Measurements from ENCODE around the gene CD83.
"Not testable (repeated sequence)": the region's sequence is repeated elsewhere in the genome, so short reads cannot be mapped to it uniquely, and the experiment has no call there.

The CD83 gene, protein sequence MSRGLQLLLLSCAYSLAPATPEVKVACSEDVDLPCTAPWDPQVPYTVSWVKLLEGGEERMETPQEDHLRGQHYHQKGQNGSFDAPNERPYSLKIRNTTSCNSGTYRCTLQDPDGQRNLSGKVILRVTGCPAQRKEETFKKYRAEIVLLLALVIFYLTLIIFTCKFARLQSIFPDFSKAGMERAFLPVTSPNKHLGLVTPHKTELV
- 11.2 to 262 (median 102) reads per million in 9 experiments for total RNA-seq

DNA sequence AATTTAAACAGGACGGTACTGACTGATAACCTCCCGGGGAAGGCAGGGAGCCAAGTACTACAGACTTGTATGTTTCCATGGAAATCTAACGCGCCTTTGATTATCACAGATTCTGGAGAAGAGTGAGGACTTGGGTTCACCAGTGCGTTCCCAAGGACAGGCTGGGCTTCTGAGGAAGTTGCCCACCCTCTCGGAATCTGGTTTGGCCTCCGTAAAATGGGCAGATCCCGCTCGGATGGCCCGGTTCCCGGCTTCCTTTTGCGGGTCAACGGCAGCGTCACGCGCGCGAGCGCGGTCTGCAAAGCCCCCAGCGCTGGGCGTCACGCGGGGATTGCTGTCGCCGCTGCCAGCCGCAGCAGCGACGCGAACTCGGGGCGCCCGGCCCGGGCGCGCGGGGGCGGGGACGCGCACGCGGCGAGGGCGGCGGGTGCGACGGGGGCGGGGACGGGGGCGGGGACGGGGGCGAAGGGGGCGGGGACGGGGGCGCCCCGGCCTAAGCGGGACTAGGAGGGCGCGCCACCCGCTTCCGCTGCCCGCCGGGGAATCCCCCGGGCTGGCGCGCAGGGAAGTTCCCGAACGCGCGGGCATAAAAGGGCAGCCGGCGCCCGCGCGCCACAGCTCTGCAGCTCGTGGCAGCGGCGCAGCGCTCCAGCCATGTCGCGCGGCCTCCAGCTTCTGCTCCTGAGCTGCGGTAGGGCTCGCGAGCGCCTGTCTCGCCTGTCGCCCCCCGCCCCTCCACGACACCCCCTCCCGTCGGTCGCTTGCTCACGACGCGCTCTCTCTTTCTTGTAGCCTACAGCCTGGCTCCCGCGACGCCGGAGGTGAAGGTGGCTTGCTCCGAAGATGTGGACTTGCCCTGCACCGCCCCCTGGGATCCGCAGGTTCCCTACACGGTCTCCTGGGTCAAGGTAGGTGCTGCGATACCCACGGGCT, at the start of gene CD83:
CD83 (plus strand) TSS at position 615 of the 933 bp plus-strand sequence; CDS start at position 655, 40 bp downstream.
- Mint-ChIP-seq H3K27ac (peak within 1 kb of the TSS; percentile 98 to 99), H3K27me3 (no peaks in the 10 kb centered on the region), H3K4me3 (peak within 1 kb of the TSS; percentile 97 to 99), H3K4me1 (ENCODE audit: low read depth in 2 of 2) (peaks cover 26 to 30% of the 10 kb centered on the region in 2 donors), H3K36me3 (ENCODE audit: insufficient read depth) (peaks cover 33% of the 10 kb centered on the region), H3K9me3 (no peaks in the 10 kb centered on the region)
- ATAC-seq (replicated peaks) (peak; percentile 93), DNase-seq (peak; percentile 78 to 87 (median 79))

GRCh38 chr6:14068133-14068532, 49.4 kb upstream of the CD83 start:
- Mint-ChIP-seq H3K9me3 (no peaks in the 10 kb centered on the region), H3K4me3 (no peak overlapping the region), H3K4me1 (ENCODE audit: low read depth in 2 of 2) (peaks cover 4 to 5% of the 10 kb centered on the region in 2 donors), H3K27ac (no peak overlapping the region), H3K36me3 (ENCODE audit: insufficient read depth) (peaks cover 3% of the 10 kb centered on the region), H3K27me3 (peaks cover 12 to 17% of the 10 kb centered on the region in 2 donors)
- DNase-seq: no peak
- ATAC-seq (replicated peaks): no peak

DNA sequence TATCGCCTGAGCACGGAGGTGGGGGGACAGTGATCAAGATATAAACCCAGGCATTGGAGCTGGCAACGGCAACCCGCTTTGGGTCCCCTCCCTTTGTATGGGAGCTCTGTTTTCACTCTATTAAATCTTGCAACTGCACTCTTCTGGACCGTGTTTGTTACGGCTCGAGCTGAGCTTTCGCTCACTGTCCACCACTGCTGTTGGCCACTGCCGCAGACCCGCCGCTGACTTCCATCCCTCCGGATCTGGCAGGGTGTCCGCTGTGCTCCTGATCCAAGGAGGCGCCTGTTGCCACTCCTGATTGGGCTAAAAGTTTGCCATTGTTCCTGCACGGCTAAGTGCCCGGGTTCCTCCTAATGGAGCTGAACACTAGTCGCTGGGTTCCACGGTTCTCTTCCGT, 48.9 kb upstream of the CD83 start:
- H3K27ac Mint-ChIP-seq: no peak overlapping the region
- DNase-seq (no peak), ATAC-seq (replicated peaks) (no peak)
- no peaks in the 10 kb centered on the region for H3K9me3 Mint-ChIP-seq
- H3K27me3 Mint-ChIP-seq: peaks cover 12 to 14% of the 10 kb centered on the region in 2 donors
- peaks cover 3% of the 10 kb centered on the region for H3K36me3 Mint-ChIP-seq (ENCODE audit: insufficient read depth)
- H3K4me1 Mint-ChIP-seq (ENCODE audit: low read depth in 2 of 2): peaks cover 4 to 5% of the 10 kb centered on the region in 2 donors
- no peak overlapping the region for H3K4me3 Mint-ChIP-seq

DNA sequence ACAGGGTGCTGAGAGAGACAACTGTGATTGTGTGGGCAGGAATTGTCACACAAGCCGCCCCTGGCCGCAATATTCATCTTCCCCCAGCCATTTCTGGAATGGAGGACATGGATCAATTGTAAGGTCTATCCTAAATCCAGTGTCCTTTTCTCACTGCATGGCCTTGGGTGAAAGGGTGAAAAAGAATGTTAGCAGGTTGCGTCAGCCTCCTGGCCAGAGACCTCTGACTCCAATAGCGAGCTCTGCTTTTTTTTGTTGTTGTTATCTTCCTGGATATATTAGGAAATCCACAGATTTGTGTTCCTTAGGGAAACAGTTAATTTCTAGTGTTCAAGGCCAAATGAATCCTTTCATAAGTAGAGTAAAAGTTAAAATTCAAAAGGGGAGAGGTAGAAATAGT, 47.1 kb upstream of the CD83 start:
- H3K36me3 Mint-ChIP-seq (ENCODE audit: insufficient read depth): peaks cover 3% of the 10 kb centered on the region
- DNase-seq: no peak
- no peak overlapping the region for H3K4me3 Mint-ChIP-seq
- no peak overlapping the region for H3K27ac Mint-ChIP-seq
- peaks cover 7 to 8% of the 10 kb centered on the region in 2 donors for H3K27me3 Mint-ChIP-seq
- ATAC-seq (replicated peaks): no peak
- peaks cover 17 to 20% of the 10 kb centered on the region in 2 donors for H3K4me1 Mint-ChIP-seq (ENCODE audit: low read depth in 2 of 2)
- no peaks in the 10 kb centered on the region for H3K9me3 Mint-ChIP-seq

DNA sequence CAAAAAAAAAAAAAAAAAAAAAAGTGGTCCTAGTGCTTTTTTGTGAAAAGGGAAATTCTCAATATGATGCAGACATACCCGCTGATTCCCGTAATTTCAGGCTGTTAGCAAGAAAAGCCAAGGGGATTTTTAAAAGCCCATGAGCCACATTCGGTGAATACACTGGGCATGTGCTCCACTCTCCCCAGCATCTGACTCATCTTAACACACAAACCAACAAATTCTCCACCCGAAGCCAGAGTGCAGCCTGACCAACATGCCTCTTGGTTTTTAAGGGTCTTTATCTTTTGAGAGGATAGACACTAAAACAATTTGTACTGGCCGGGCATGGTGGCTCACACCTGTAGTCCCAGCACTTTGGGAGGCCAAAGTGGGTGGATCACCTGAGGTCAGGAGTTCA, 45.5 kb upstream of the CD83 start:
- H3K9me3 Mint-ChIP-seq: no peaks in the 10 kb centered on the region
- ATAC-seq (replicated peaks): no peak
- no peak overlapping the region for H3K4me3 Mint-ChIP-seq
- no peaks in the 10 kb centered on the region for H3K27me3 Mint-ChIP-seq
- peaks cover 3% of the 10 kb centered on the region for H3K36me3 Mint-ChIP-seq (ENCODE audit: insufficient read depth)
- no peak overlapping the region for H3K27ac Mint-ChIP-seq
- no peak for DNase-seq
- H3K4me1 Mint-ChIP-seq (ENCODE audit: low read depth in 2 of 2): peaks cover 14 to 17% of the 10 kb centered on the region in 2 donors

DNA sequence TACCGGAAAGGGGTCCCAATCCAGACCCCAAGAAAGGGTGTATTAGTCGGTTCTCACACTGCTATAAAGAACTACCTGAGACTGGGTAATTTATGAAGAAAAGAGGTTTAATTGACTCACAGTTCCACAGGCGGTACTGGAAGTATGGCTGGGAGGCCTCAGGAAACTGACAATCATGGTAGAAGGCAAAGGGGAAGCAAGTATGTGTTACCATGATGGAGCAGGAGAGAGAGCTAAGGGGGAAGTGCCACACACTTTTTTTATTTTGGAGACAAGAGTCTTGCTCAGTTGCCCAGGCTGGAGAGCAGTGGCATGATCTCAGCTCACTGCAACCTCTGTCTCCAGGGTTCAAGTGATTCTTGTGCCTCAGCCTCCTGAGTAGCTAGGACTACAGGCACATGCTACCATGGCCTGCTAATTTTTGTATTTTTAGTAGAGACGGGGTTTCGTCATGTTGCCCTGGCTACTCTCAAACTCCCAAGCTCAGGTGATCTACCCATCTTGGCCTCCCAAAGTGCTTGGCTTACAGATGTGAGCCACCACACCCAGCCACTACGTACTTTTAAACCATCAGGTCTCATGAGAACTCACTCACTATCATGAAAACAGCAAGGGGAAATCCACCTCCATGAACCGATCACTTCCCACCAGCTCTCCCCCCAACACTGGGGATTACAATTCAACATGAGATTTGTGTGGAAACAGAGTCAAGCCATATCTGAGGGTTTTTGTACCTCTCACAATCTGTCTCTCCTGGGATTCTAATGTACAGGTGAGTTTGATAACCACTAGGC, 43.8 kb upstream of the CD83 start:
- not testable (repeated sequence) for DNase-seq; H3K27me3 Mint-ChIP-seq; H3K9me3 Mint-ChIP-seq; H3K36me3 Mint-ChIP-seq (ENCODE audit: insufficient read depth); ATAC-seq (replicated peaks)
- peaks cover 17 to 20% of the 10 kb centered on the region in 2 donors for H3K4me1 Mint-ChIP-seq (ENCODE audit: low read depth in 2 of 2)
- H3K27ac Mint-ChIP-seq: peak overlapping the region; percentile 93 to 94
- H3K4me3 Mint-ChIP-seq: peak overlapping the region; percentile 78 to 82

GRCh38 chr6:14074476-14075094, 43.0 kb upstream of the CD83 start:
- Mint-ChIP-seq H3K4me1 (ENCODE audit: low read depth in 2 of 2) (peaks cover 17 to 20% of the 10 kb centered on the region in 2 donors), H3K36me3 (ENCODE audit: insufficient read depth) (peaks cover 3% of the 10 kb centered on the region), H3K27me3 (peaks cover 0 to 5% of the 10 kb centered on the region in 2 donors), H3K9me3 (no peaks in the 10 kb centered on the region), H3K27ac (peak overlapping the region; percentile 93 to 94), H3K4me3 (peak overlapping the region; percentile 78 to 82)
- no peak for DNase-seq
- ATAC-seq (replicated peaks): peak; percentile 31

DNA sequence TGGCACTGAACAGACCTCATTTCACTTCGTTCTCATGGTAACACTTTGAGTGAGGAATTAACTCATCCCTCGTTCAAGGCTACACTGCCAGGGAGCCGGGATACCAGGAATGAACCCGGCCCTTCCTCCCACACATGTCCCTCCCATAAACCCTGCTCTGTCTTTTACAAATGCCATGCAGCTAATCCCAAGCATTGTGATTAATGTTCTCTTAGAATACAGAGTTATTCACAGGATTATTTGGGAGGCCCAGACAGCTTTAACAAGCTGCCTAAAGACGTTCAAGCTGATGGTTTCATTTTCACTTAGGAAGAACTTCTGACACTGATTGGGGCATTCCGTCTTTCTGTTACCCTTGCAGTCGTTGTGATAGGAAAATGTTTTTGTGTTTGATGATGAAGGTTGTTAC, 42.5 kb upstream of the CD83 start:
- peak overlapping the region; percentile 93 to 94 for H3K27ac Mint-ChIP-seq
- peak overlapping the region; percentile 78 to 82 for H3K4me3 Mint-ChIP-seq
- H3K9me3 Mint-ChIP-seq: no peaks in the 10 kb centered on the region
- DNase-seq (peak; percentile 14 to 26 (median 20)), ATAC-seq (replicated peaks) (peak; percentile 93)
- H3K4me1 Mint-ChIP-seq (ENCODE audit: low read depth in 2 of 2): peaks cover 17 to 20% of the 10 kb centered on the region in 2 donors
- H3K27me3 Mint-ChIP-seq: peaks cover 0 to 5% of the 10 kb centered on the region in 2 donors
- H3K36me3 Mint-ChIP-seq (ENCODE audit: insufficient read depth): peaks cover 3% of the 10 kb centered on the region

GRCh38 chr6:14077193-14077867, 40.2 kb upstream of the CD83 start:
- ATAC-seq (replicated peaks): no peak
- Mint-ChIP-seq H3K27me3 (peaks cover 0 to 5% of the 10 kb centered on the region in 2 donors), H3K9me3 (no peaks in the 10 kb centered on the region)

GRCh38 chr6:14079433-14079832, 38.1 kb upstream of the CD83 start:
- Mint-ChIP-seq H3K27me3 (peaks cover 0 to 5% of the 10 kb centered on the region in 2 donors), H3K36me3 (ENCODE audit: insufficient read depth) (no peaks in the 10 kb centered on the region), H3K9me3 (no peaks in the 10 kb centered on the region), H3K27ac (no peak overlapping the region), H3K4me3 (no peak overlapping the region), H3K4me1 (ENCODE audit: low read depth in 2 of 2) (peaks cover 11 to 14% of the 10 kb centered on the region in 2 donors)
- DNase-seq (no peak), ATAC-seq (replicated peaks) (no peak)

More at GRCh38 chr6:14077193-14077867, 40.2 kb upstream of the CD83 start:
- Mint-ChIP-seq H3K4me1 (ENCODE audit: low read depth in 2 of 2) (peaks cover 17 to 20% of the 10 kb centered on the region in 2 donors), H3K4me3 (no peak overlapping the region), H3K36me3 (ENCODE audit: insufficient read depth) (peaks cover 2% of the 10 kb centered on the region), H3K27ac (no peak overlapping the region)
- DNase-seq: no peak

- Mint-ChIP-seq H3K4me3 (no peak overlapping the region), H3K27ac (no peak overlapping the region), H3K9me3 (no peaks in the 10 kb centered on the region), H3K4me1 (ENCODE audit: low read depth in 2 of 2) (peaks cover 6 to 12% of the 10 kb centered on the region in 2 donors), H3K36me3 (ENCODE audit: insufficient read depth) (no peaks in the 10 kb centered on the region), H3K27me3 (peaks cover 0 to 5% of the 10 kb centered on the region in 2 donors)
- DNase-seq (no peak), ATAC-seq (replicated peaks) (no peak)
These were observed 37.6 kb upstream of the CD83 start for GRCh38 chr6:14079971-14080370.

GRCh38 chr6:14081126-14081525, 36.4 kb upstream of the CD83 start:
- Mint-ChIP-seq H3K27ac (no peak overlapping the region), H3K4me1 (ENCODE audit: low read depth in 2 of 2) (peaks cover 0 to 6% of the 10 kb centered on the region in 2 donors), H3K9me3 (no peaks in the 10 kb centered on the region), H3K36me3 (ENCODE audit: insufficient read depth) (peaks cover 2% of the 10 kb centered on the region), H3K4me3 (no peak overlapping the region), H3K27me3 (peaks cover 0 to 5% of the 10 kb centered on the region in 2 donors)
- DNase-seq (no peak), ATAC-seq (replicated peaks) (no peak)
